A549 treated with AZD9567 at 1 μM for 4 hours (cell line): ENCODE results near the gene DCXR. TPM values are rescaled to one million over a fixed set of nuclear protein-coding genes. Genes with fewer than 3 reads are reported as not detected.

Experiments used
- total RNA-seq: library from RNA; stranded (reverse); fragments of 200-300 nt; extraction: Qiagen RNA extraction; gene quantifications from 5 replicates; pipeline ENCODE4 v1.2.3, GENCODE V29; 2022; ENCODE audit not compliant: insufficient read depth

Gene DCXR
- total RNA-seq, result 76.5 to 117 TPM (median 111 TPM) in 5 replicates

GRCh38 chr17:82037092-82037888, at the start of gene DCXR:
Gene DCXR, minus strand, starts transcription at chr17:82037697. Its CDS starts 15 bp downstream, at chr17:82037682.

GRCh38 chr17:82065638-82066303, 28.3 kb upstream of the DCXR start, which contains the start of gene DUS1L:
Gene DUS1L, minus strand, starts transcription at chr17:82065804. Its CDS starts 745 bp downstream, at chr17:82065059.

GRCh38 chr17:82051776-82052637, 14.5 kb upstream of the DCXR start, which contains the start of the genes GPS1 and RFNG:
Gene GPS1, plus strand, starts transcription at chr17:82051898. Its CDS starts 34 bp downstream, at chr17:82051932.
Gene RFNG, minus strand, starts transcription at chr17:82051811. Its CDS starts 45 bp downstream, at chr17:82051766.

DNA sequence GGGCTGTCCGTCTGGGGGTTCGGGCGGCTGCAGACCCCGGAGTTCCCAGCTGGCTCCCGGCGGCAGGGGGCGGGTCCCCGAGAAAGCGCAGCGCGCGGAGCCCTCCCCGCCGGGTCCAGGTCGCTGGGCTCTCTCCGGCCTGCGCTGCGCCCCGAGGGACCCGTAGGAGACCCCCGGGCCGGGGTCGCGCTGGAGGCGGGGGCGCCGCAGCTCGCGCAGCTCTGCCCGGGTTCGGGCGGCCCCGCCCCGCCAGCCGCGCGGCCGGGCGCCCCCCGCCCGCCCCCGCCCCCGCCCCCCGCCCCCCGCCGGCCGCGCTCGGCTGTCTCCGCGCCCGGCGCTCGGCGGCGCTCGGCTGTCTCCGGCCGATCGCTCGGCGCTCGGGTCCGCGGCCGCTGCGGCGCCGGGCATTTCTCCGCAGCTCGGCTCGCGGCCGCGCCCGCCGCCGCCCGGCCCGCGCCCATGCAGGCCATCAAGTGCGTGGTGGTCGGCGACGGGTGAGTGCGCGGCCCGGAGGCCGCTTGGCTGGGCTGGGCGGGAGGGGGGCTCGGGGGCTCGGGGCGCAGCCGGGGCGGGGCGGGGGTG, 6.1 kb downstream of the DCXR start, which contains the start of gene RAC3:
TSS of gene RAC3 (plus strand) at position 376 of the 582 bp plus-strand sequence. CDS start at position 460, 84 bp downstream.

GRCh38 chr17:82022981-82023446, 14.5 kb downstream of the DCXR start, which contains the start of gene LRRC45:
Gene LRRC45, plus strand, starts transcription at chr17:82023305. Its CDS starts 339 bp downstream, at chr17:82023644.

DNA sequence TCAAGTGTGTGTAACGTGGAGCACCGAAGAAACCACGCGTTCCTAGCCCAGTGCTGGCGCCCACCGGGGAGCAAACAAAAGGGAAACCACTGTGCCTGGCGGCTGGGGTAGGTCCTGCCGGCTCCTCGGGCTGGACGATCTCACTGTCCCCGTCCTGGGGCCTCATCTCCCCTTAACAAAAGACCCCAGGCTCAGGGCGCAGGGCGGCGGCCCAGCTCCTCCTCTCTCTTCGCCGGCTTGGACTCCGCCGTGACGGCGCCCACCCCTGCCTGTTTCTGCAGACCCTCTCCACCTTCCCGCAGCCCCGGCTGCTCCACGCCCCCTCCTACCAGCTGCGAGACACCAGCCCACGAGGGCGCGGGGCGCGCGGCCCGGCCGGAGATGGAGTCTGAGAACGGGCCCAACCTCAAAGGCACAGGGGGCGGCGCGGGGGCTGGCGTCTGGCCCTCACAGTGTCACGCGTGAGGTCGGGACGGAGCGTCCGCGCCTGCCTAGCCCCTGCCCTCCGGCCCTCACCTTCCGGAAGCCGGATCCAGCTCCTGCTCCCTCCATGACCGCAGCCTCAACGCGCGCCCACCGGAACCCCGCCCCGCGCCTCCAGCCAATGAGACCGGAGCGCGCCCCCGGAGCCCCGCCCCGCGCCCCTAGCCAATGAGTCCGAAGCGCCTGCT, 15.1 kb downstream of the DCXR start, which contains the start of gene CENPX:
TSS of gene CENPX (minus strand) at position 569 of the 671 bp plus-strand sequence. CDS start at position 552, 17 bp downstream.

Other genes with a start within 250 kb of the DCXR start
- 0.23 to 0.34 TPM (median 0.27 TPM) in 4 of 5 replicates, not detected in the other for gene GCGR, start 233.5 kb downstream of the DCXR start, total RNA-seq
- gene MCRIP1, start 204.4 kb downstream of the DCXR start, total RNA-seq, result 94.0 to 106 TPM (median 105 TPM) in 5 replicates
- 0.26 to 0.38 TPM (median 0.29 TPM) in 3 of 5 replicates, not detected in the others for gene PPP1R27, start 202.6 kb downstream of the DCXR start, total RNA-seq
- 687 to 859 TPM (median 711 TPM) in 5 replicates for gene P4HB, start 177.2 kb downstream of the DCXR start, total RNA-seq
- gene ARHGDIA, start 166.4 kb downstream of the DCXR start, total RNA-seq, result 554 to 671 TPM (median 613 TPM) in 5 replicates
- 198 to 235 TPM (median 220 TPM) in 5 replicates for gene ALYREF, start 146.1 kb downstream of the DCXR start, total RNA-seq
- gene ANAPC11, start 146.0 kb downstream of the DCXR start, total RNA-seq, result 168 to 303 TPM (median 290 TPM) in 5 replicates
- gene NPB, start 135.5 kb downstream of the DCXR start, total RNA-seq, result 0.28 to 0.60 TPM (median 0.49 TPM) in 4 of 5 replicates, not detected in the other
- 17.3 to 20.1 TPM (median 19.1 TPM) in 5 replicates for gene PCYT2, start 126.3 kb downstream of the DCXR start, total RNA-seq
- gene SIRT7, start 119.5 kb downstream of the DCXR start, total RNA-seq, result 30.1 to 52.5 TPM (median 49.2 TPM) in 5 replicates
- 22.5 to 38.3 TPM (median 33.1 TPM) in 5 replicates for gene MAFG, start 110.0 kb downstream of the DCXR start, total RNA-seq
- 80.7 to 124 TPM (median 87.4 TPM) in 5 replicates for gene PYCR1, start 100.4 kb downstream of the DCXR start, total RNA-seq
- gene MYADML2, start 90.5 kb downstream of the DCXR start, total RNA-seq, result not detected in 5 replicates
- 0.23 to 0.62 TPM (median 0.33 TPM) in 4 of 5 replicates, not detected in the other for gene NOTUM, start 76.5 kb downstream of the DCXR start, total RNA-seq
- gene ASPSCR1, start 60.1 kb downstream of the DCXR start, total RNA-seq, result 20.2 to 29.6 TPM (median 27.4 TPM) in 5 replicates
- 163 to 207 TPM (median 195 TPM) in 5 replicates for gene CENPX, start 14.8 kb downstream of the DCXR start, total RNA-seq
- 7.8 to 17.0 TPM (median 14.7 TPM) in 5 replicates for gene LRRC45, start 14.4 kb downstream of the DCXR start, total RNA-seq
- gene RAC3, start 6.0 kb downstream of the DCXR start, total RNA-seq, result 19.0 to 41.3 TPM (median 38.5 TPM) in 5 replicates
- 20.8 to 24.8 TPM (median 24.4 TPM) in 5 replicates for gene RFNG, start 14.1 kb upstream of the DCXR start, total RNA-seq
- 120 to 154 TPM (median 137 TPM) in 5 replicates for gene GPS1, start 14.2 kb upstream of the DCXR start, total RNA-seq
- 74.1 to 147 TPM (median 143 TPM) in 5 replicates for gene DUS1L, start 28.1 kb upstream of the DCXR start, total RNA-seq
- gene FASN, start 60.5 kb upstream of the DCXR start, total RNA-seq, result 91.1 to 158 TPM (median 149 TPM) in 5 replicates
- gene CCDC57, start 175.1 kb upstream of the DCXR start, total RNA-seq, result 8.8 to 30.2 TPM (median 26.3 TPM) in 5 replicates
- gene SLC16A3, start 191.3 kb upstream of the DCXR start, total RNA-seq, result 104 to 159 TPM (median 147 TPM) in 5 replicates
- 169 to 215 TPM (median 206 TPM) in 5 replicates for gene CSNK1D, start 236.0 kb upstream of the DCXR start, total RNA-seq